HG02943 (cell line): ENCODE measurements around the gene LRAT.

Experiments used
- ATAC-seq: cut with Tn5 transposase; IDR thresholded peaks from one replicate; pipeline ENCODE4 v1.9.1; 2021; ENCODE audit warnings: mild to moderate bottlenecking, low read depth, moderate library complexity; ENCODE audit not compliant: unreplicated experiment

LRAT gene

DNA sequence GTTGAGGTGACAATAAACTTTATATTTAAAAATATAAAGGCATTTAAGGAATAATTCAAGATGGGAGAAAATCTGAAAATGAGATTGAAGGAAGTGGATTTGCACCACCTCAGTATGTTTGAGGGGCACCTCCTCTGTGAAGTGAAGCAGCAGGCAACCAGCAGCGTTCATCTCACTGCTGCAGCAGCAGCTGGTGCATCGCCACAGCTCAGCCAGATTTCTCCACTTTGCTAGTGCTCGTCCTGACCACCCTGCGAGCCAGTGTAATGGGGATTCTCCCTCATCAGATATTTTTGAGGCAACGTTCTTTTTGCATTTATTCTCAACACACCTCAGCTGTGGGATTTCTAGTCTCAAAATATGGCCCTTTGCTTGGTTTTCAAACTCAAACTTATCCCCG is 13.9 kb downstream of the LRAT start:
- no peak for ATAC-seq

DNA sequence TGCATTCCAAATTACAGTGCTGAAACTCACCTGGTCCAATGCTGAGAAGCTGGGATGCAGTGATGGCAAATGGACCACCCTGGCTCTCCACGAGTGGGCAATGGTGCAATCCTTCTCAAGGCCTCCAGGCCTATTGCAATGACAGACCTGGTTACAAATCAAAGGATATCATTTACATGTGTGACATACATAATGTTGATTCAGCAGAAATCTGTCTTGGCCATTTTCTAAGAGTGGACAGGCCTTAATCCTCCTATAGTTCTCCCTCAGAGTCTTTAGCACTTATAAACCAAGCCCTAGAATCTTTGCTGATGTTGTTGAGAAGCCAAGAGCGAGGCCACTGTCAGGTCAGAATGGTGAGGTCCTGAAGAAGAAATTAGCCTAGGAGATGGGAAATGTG is 17.1 kb downstream of the LRAT start:
- ATAC-seq: no peak

DNA sequence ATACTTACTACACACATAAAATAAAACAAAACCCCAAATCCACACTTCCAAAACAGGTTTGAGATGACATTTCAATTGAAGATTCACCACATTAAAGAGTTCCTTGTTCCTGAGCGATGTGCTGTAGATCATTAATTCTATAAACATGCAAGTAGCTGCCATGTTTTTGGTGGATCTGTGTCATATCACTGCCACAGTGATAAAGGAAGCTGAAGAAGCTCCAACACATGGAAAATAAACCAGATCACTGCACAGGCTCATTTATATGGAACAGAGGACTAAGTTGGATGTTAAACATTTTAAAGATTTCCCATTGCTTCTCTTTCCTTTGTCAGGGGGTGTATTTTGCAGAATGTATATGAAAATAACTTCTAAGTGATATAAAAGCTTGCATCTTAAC is 34.5 kb downstream of the LRAT start:
- no peak for ATAC-seq

DNA sequence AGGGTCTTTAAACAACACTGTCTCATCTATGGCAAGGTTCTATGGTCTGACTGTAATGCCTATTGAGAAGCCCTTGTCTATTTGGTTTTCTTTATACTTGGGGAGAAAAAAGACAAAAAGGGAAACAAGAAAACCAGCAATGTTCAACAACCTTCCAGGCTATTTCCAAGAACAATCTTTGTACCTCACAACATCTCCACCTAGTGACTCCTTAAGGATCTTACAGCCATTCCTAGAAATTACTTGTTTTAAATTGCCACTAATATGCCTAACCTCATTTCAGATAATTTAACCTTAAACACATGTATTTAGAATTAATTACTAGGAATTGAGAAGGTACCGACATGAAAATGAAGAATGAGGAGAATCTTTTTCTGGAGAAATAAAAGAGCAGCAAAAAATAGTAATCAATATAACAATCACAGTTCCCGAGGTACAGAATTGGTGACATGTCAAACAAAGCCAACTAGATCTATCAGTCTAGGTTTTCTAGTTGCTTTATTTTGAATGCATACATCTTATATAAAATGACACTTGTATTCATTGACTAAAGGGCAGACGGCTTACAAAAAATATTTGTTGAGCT is 35.7 kb downstream of the LRAT start:
- ATAC-seq: no peak

DNA sequence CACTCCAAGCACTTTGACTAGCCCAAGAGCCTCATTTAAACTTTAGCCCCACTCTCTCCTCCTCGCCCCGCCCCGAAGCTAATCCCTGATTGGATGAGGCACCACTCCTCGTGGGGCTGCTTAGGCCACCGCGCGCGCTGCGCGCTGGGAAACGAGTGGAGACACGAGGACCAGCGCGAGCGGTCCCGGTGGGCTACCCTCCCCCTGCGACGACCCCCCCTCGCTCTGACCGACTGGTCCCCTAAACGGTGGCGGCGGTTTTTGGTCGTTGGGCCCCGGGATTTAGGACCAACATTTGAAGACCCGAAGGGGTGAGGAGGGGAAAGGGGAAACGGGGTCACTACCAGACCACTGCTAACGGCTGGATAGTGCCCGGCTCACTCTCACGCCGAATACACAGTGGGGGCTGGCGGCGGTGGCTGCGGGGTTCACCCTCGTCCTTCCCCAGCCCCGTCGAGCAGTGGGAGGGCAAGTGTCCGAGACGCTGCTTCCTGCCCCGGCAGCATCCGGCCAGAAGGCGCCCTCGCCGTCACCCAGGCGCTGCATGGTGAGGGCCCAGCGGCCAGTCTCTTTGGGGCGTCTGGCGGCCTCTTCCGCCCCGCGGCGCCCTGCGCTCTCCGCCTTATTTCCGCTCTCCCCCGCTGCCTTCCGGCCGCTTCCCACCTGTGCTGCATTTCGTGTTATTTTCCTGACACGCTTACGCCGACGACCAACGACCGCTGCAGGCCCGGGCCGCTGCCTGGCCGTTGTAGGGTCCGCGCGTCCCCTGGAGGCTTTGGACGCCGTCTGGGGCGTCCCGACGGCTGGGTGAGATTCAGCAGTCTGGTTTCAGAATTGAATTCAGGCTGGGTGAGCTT is 37.6 kb downstream of the LRAT start, which contains the start of gene RBM46:
Gene RBM46, plus strand, starts transcription at position 147 of the 857 bp plus-strand sequence. CDS start 15,481 bp downstream, outside the sequence.
- no peak for ATAC-seq

DNA sequence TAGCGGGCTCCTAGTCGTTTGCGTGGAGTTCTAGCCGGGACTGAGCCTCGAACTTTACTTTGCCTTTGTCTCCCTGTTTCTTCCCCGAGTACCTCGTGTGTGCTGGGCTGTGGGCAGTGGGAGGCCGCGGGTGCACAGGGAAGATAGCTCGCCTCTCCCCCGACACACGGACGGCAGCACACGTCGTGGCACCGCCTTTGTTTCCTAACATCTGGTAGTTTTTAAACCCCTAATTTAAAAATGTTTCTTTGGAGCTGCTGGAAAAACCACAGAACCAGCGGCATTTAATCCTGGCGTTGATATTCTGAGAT is 38.1 kb downstream of the LRAT start:
- no peak for ATAC-seq
